Esophagus muscularis mucosa (tissue), 4 donors: ENCODE measurements around the gene CREB3L2. TPM values are rescaled to one million over a fixed set of nuclear protein-coding genes. Genes with fewer than 3 reads are reported as not detected.
A peak's percentile ranks its signal among the peaks of the same experiment; 100 is the strongest.

Source experiments
- DNase-seq: peaks from one replicate; pipeline ENCODE4 v3.0.0-alpha.2; 2017; ENCODE audit errors: extremely low spot score
- H3K27ac ChIP-seq, 4 donors: fragments of 200-600 bp; sonication (generic); replicated peaks in 1 of 4; 1 replicate in 3 of 4; 2 replicates in 1 of 4; pipeline ENCODE4 v1.5.1; 2016 to 2019; ENCODE audit warnings: mild to moderate bottlenecking in 1 of 4
- H3K27me3 ChIP-seq, 4 donors: fragments of 200-600 bp; sonication (generic); one replicate each; pipeline versions ENCODE4 v1.5.1 to v1.6.0; 2016 to 2019
- H3K36me3 ChIP-seq, 4 donors: fragments of 200-600 bp; sonication (generic); one replicate each; pipeline ENCODE4 v1.5.1; 2016 to 2019
- H3K4me1 ChIP-seq, 4 donors: fragments of 200-600 bp; sonication (generic); one replicate each; pipeline ENCODE4 v1.5.1; 2016 to 2019
- H3K4me3 ChIP-seq, 4 donors: fragments of 200-600 bp; sonication (generic); 1 replicate in 2 of 4; 2 replicates in 2 of 4; pipeline ENCODE4 v1.5.1; 2016 to 2019; ENCODE audit warnings: mild to moderate bottlenecking in 4 of 4, moderate library complexity in 1 of 4
- H3K9me3 ChIP-seq, 4 donors: fragments of 200-600 bp; sonication (generic); 1 replicate in 3 of 4; 2 replicates in 1 of 4; pipeline ENCODE4 v1.5.1; 2016 to 2019
- EP300 ChIP-seq: sonication (generic); formaldehyde crosslinking; IDR thresholded peaks from one replicate; pipeline ENCODE4 v1.6.1; 2017; ENCODE audit warnings: antibody characterized with exemption
- POLR2A ChIP-seq: fragments of 450-650 bp; IDR thresholded peaks from one replicate; pipeline ENCODE4 v1.6.1; 2017; ENCODE audit warnings: antibody characterized with exemption, moderate library complexity, mild to moderate bottlenecking, low read depth
- POLR2AphosphoS5 ChIP-seq, 2 donors: sonication (generic); formaldehyde crosslinking; IDR thresholded peaks; one replicate each; pipeline ENCODE4 v1.6.1; 2017; ENCODE audit warnings: antibody characterized with exemption in 2 of 2
- WGBS: methylation state at CpG from one replicate; pipeline ENCODE4 v1.1.5; 2018; 5-methylcytosine and 5-hydroxymethylcytosine counted together
- intact Hi-C: fragments of 100-400 bp; cut with DNase I; formaldehyde crosslinking; loops from one replicate; pipeline ENCODE4 v1.15.1; 2023
- total RNA-seq, 4 donors: library from RNA; depleted of rRNA; stranded (reverse); fragments of >200 nt; gene quantifications; one replicate each; pipeline versions ENCODE4 v1.1.0 to v1.2.1, GENCODE V29; 2016
- TF ChIP-seq, protein P1 (sequence below), 3 experiments: fragments of 200-600 bp in 2 of 3; fragments of 450-650 bp in 1 of 3; sonication (generic) in 2 of 3; IDR thresholded peaks; one replicate each; pipeline ENCODE4 v1.5.1; 2017 to 2019; ENCODE audit warnings: antibody characterized with exemption in 3 of 3, mild to moderate bottlenecking in 2 of 3, moderate library complexity in 1 of 3

Gene CREB3L2
- total RNA-seq, 4 donors from 2014 or later, result 29.2 to 43.4 (median 37.1) TPM

GRCh38 chr7:137838706-137839315 lies 163.1 kb downstream of the CREB3L2 start:
- no peak for TF ChIP-seq POLR2AphosphoS5 (IDR thresholded peaks at IDR 0.05)
- no peak for TF ChIP-seq POLR2A
- TF ChIP-seq EP300, result no peak
- TF ChIP-seq, protein P1, sequence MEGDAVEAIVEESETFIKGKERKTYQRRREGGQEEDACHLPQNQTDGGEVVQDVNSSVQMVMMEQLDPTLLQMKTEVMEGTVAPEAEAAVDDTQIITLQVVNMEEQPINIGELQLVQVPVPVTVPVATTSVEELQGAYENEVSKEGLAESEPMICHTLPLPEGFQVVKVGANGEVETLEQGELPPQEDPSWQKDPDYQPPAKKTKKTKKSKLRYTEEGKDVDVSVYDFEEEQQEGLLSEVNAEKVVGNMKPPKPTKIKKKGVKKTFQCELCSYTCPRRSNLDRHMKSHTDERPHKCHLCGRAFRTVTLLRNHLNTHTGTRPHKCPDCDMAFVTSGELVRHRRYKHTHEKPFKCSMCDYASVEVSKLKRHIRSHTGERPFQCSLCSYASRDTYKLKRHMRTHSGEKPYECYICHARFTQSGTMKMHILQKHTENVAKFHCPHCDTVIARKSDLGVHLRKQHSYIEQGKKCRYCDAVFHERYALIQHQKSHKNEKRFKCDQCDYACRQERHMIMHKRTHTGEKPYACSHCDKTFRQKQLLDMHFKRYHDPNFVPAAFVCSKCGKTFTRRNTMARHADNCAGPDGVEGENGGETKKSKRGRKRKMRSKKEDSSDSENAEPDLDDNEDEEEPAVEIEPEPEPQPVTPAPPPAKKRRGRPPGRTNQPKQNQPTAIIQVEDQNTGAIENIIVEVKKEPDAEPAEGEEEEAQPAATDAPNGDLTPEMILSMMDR (IDR thresholded peaks at IDR 0.05), result no peak
- Histone ChIP-seq H3K36me3 (no peaks in the 10 kb centered on the region), H3K27ac (no peak overlapping the region), H3K4me1 (peaks cover 0 to 14% (median 0%) of the 10 kb centered on the region in 4 donors), H3K9me3 (no peaks in the 10 kb centered on the region), H3K4me3 (no peak overlapping the region), H3K27me3 (peaks cover 0 to 9% (median 0%) of the 10 kb centered on the region in 4 donors)
- intact Hi-C loops, result no loop called here
- no peak for DNase-seq
- WGBS, result 84% methylated on average over 7 of the region's 7 CpGs

- H3K27ac ChIP-seq, result peak overlapping the region in 2 of 4 donors; percentile 2 to 59
- intact Hi-C loops, result no loop called here
- H3K4me3 ChIP-seq, result no peak overlapping the region
- H3K27me3 ChIP-seq, result no peaks in the 10 kb centered on the region
- 57% methylated on average over 1 of the region's 1 CpG for WGBS
- no peaks in the 10 kb centered on the region for H3K36me3 ChIP-seq
- H3K4me1 ChIP-seq, result peaks cover 0 to 14% (median 0%) of the 10 kb centered on the region in 4 donors
- no peak for DNase-seq
- TF ChIP-seq POLR2A, result no peak
- TF ChIP-seq, protein P1 (IDR thresholded peaks at IDR 0.05), result no peak
- TF ChIP-seq EP300, result no peak
- no peak for TF ChIP-seq POLR2AphosphoS5 (IDR thresholded peaks at IDR 0.05)
- H3K9me3 ChIP-seq, result peaks cover 0 to 11% (median 7%) of the 10 kb centered on the region in 4 donors
Measured at GRCh38 chr7:137836541-137836940, 165.3 kb downstream of the CREB3L2 start.

DNA sequence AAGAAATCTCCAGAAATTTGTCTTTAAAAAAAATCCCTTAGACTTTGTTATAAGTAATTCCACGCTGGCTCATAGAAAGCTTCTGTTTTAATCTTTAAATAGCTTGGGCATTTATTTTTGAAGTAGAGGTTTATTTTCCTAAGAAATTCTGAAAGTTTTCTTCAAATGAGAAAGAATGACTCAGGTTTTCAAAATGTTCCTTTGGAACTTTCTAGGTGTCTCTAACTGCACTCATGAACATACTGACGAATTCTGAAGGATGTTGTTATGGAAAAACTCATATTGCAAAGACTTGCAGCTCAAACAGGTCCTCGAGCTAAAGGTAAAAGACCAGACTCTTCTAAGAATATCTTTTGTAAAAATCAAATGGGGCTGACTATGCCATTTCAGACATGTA lies 165.8 kb downstream of the CREB3L2 start:
- H3K9me3 ChIP-seq, result peaks cover 0 to 11% (median 7%) of the 10 kb centered on the region in 4 donors
- no peaks in the 10 kb centered on the region for H3K27me3 ChIP-seq
- DNase-seq, result no peak
- no peaks in the 10 kb centered on the region for H3K36me3 ChIP-seq
- H3K4me3 ChIP-seq, result no peak overlapping the region
- intact Hi-C loops, result no loop called here
- H3K4me1 ChIP-seq, result peaks cover 0 to 14% (median 0%) of the 10 kb centered on the region in 4 donors
- peak overlapping the region in 3 of 4 donors; percentile 2 to 59 (median 25) for H3K27ac ChIP-seq
- TF ChIP-seq, protein P1 (IDR thresholded peaks at IDR 0.05), result no peak
- TF ChIP-seq POLR2A (no peak), EP300 (no peak), POLR2AphosphoS5 (IDR thresholded peaks at IDR 0.05) (no peak)
- WGBS, result 56% methylated on average over 3 of the region's 3 CpGs

GRCh38 chr7:137835486-137836112 lies 166.3 kb downstream of the CREB3L2 start:
- WGBS, result 53% methylated on average over 3 of the region's 3 CpGs

More at GRCh38 chr7:137835486-137836112, 166.3 kb downstream of the CREB3L2 start:
- intact Hi-C loops, result no loop called here
- Histone ChIP-seq H3K9me3 (peaks cover 0 to 11% (median 7%) of the 10 kb centered on the region in 4 donors), H3K27ac (peak overlapping the region in 3 of 4 donors; percentile 2 to 59 (median 25)), H3K27me3 (no peaks in the 10 kb centered on the region), H3K4me1 (peaks cover 0 to 14% (median 0%) of the 10 kb centered on the region in 4 donors), H3K4me3 (no peak overlapping the region), H3K36me3 (no peaks in the 10 kb centered on the region)
- DNase-seq, result no peak
- no peak for TF ChIP-seq POLR2A
- TF ChIP-seq EP300, result no peak
- TF ChIP-seq, protein P1 (IDR thresholded peaks at IDR 0.05), result no peak
- TF ChIP-seq POLR2AphosphoS5 (IDR thresholded peaks at IDR 0.05), result no peak
